K562 (cell line): Measurements from ENCODE around the gene KLK1. TPM values are rescaled to one million over a fixed set of nuclear protein-coding genes. Genes with fewer than 3 reads are reported as not detected.

Source experiments
- EHMT2 ChIP-seq: fragments of 450-650 bp; IDR thresholded peaks from 2 replicates; pipeline ENCODE4 v1.6.1; 2018; ENCODE audit warnings: antibody characterized with exemption
- GTF2E2 ChIP-seq: fragments of 200-800 bp; sonication (Bioruptor generic); IDR thresholded peaks from 2 replicates; pipeline ENCODE4 v1.6.1; 2016; ENCODE audit warnings: missing genetic modification characterization, missing compliant biosample characterization
- MEIS2 ChIP-seq: fragments of 450-650 bp; IDR thresholded peaks from 2 replicates; pipeline ENCODE4 v1.6.1; 2014; ENCODE audit warnings: mild to moderate bottlenecking; ENCODE audit not compliant: partially characterized antibody
- PML ChIP-seq: IDR thresholded peaks from 2 replicates; pipeline ENCODE4 v1.6.1; 2012; ENCODE audit warnings: low read length, inconsistent platforms
- SREBF2 ChIP-seq: sonication (generic); formaldehyde crosslinking; IDR thresholded peaks from 2 replicates; pipeline ENCODE4 v1.4.0; 2020; ENCODE audit warnings: mild to moderate bottlenecking, missing genetic modification reagents
- TBL1XR1 ChIP-seq, 2 experiments: IDR thresholded peaks; 2 replicates each; pipeline ENCODE4 v1.6.1; 2012; ENCODE audit warnings: improper control_type of control experiment in 2 of 2, low read length in 2 of 2, mild to moderate bottlenecking in 1 of 2
- TGIF2 ChIP-seq: sonication (generic); formaldehyde crosslinking; IDR thresholded peaks from 2 replicates; pipeline ENCODE4 v1.8.1; 2022; ENCODE audit warnings: mild to moderate bottlenecking, missing genetic modification reagents, moderate library complexity
- ZBTB8A ChIP-seq: fragments of 450-650 bp; IDR thresholded peaks from 2 replicates; pipeline ENCODE4 v1.6.1; 2018; ENCODE audit warnings: mild to moderate bottlenecking, moderate library complexity; ENCODE audit not compliant: partially characterized antibody
- ZNF408 ChIP-seq: fragments of 250-450 bp; sonication (Bioruptor Pico); IDR thresholded peaks from 2 replicates; pipeline ENCODE4 v1.4.0; 2020; ENCODE audit warnings: low read depth, mild to moderate bottlenecking, moderate library complexity
- polyA plus RNA-seq, 8 experiments: library from polyadenylated mRNA; depleted of rRNA in 4 of 8; stranded (reverse) in 5 of 8; unstranded in 3 of 8; fragments of >200 nt; fragmentation: Nextera tagmentation in 2 of 8; fragmentation: Illumina TruSeq in 1 of 8; extraction: Ambion mirVana in 2 of 8; extraction: Trizol in 1 of 8; gene quantifications; 2 replicates each; pipeline versions ENCODE4 v1.2.1 to v1.2.3, GENCODE V29; 2011 to 2014; ENCODE audit warnings: inconsistent platforms in 1 of 8, missing spikeins in 1 of 8
- total RNA-seq, 7 experiments: library from RNA; depleted of rRNA in 6 of 7; stranded (reverse); fragments of >200 nt in 6 of 7; fragmentation: Illumina TruSeq in 2 of 7; extraction: Trizol in 2 of 7; gene quantifications; 2 replicates each; pipeline versions ENCODE4 v1.2.1 to v1.2.3, GENCODE V29; 2011 to 2021; ENCODE audit warnings: low replicate concordance in 1 of 7
- TF ChIP-seq, protein P1 (sequence below), 2 experiments: fragments of 450-650 bp in 1 of 2; sonication (generic) in 1 of 2; formaldehyde crosslinking; conservative IDR thresholded peaks; 2 replicates each; pipeline versions ENCODE4 v1.4.0 to v1.8.1; 2020 to 2022; ENCODE audit warnings: mild to moderate bottlenecking in 1 of 2, missing genetic modification reagents in 1 of 2
- TF ChIP-seq, protein P2 (sequence below): fragments of 450-650 bp; conservative IDR thresholded peaks from 2 replicates; pipeline ENCODE4 v1.6.1; 2016; ENCODE audit warnings: missing genetic modification characterization, low read depth, mild to moderate bottlenecking, control low read depth, missing compliant biosample characterization
- TF ChIP-seq, protein P3 (sequence below), 2 experiments: fragments of 250-450 bp in 1 of 2; fragments of 450-650 bp in 1 of 2; sonication (Bioruptor Pico) in 1 of 2; IDR thresholded peaks; 2 replicates each; pipeline versions ENCODE4 v1.6.1 to v1.8.0; 2016 to 2021; ENCODE audit warnings: mild to moderate bottlenecking in 2 of 2, moderate library complexity in 2 of 2, missing compliant biosample characterization in 1 of 2, missing genetic modification characterization in 1 of 2
- TF ChIP-seq, protein P4 (sequence below): fragments of 250-450 bp; sonication (Bioruptor Pico); IDR thresholded peaks from 2 replicates; pipeline ENCODE4 v1.5.1; 2021; ENCODE audit warnings: mild to moderate bottlenecking

KLK1 gene
- total and polyA plus RNA-seq, 9 of the 15 experiments (the other 6 are each of a cell fraction or from before 2014, with no cell fraction given): 0.87 to 15.4 (median 9.1) TPM

DNA sequence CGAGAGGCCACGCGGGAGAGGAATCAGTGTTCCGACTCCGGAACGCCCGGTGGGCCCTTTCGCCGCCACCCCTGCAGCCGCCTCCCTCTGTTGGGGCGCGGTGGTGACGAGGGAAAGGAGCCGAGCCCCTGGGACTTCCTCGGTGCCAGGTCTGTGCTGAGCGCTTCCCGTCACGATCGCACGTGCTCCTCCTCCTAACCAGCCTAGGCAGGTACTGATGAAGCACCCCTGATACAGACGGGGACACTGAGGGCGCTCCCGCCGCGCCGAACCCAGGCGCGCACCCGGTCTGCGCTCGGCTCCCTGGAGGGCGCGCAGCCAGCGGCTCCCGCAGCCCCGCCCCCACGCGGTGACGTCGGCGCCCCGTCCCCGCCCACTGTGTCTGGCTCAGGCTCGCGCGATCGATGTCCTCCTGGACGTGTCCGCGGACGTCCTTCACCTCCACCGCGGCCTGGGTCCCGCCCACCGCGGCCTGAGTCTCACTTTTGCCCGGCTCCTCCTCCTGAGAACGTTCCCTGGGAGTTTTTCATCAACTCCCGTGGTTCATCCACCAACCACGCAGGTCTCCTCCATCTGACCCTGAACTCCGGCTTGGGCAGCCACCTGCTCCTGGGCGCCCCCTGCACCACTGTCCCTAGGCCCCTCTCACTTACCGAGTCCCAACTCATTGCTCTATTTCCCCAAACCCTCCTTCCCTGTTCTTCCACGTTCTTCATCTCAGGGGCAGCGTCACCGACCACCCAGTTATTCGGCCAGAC, 12.4 kb upstream of the KLK1 start (continued):
- TF ChIP-seq, protein P1, sequence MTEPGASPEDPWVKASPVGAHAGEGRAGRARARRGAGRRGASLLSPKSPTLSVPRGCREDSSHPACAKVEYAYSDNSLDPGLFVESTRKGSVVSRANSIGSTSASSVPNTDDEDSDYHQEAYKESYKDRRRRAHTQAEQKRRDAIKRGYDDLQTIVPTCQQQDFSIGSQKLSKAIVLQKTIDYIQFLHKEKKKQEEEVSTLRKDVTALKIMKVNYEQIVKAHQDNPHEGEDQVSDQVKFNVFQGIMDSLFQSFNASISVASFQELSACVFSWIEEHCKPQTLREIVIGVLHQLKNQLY (CRISPR knock-in tag; conservative IDR thresholded peaks at IDR 0.05): no peak
- no peak for TF ChIP-seq EHMT2
- no peak for TF ChIP-seq MEIS2
- no peak; a peak in 1 of 4 replicates for TF ChIP-seq TBL1XR1 (IDR thresholded peaks at IDR 0.05; ENCODE audit: low read length in 2 of 2)
- TF ChIP-seq, protein P2, sequence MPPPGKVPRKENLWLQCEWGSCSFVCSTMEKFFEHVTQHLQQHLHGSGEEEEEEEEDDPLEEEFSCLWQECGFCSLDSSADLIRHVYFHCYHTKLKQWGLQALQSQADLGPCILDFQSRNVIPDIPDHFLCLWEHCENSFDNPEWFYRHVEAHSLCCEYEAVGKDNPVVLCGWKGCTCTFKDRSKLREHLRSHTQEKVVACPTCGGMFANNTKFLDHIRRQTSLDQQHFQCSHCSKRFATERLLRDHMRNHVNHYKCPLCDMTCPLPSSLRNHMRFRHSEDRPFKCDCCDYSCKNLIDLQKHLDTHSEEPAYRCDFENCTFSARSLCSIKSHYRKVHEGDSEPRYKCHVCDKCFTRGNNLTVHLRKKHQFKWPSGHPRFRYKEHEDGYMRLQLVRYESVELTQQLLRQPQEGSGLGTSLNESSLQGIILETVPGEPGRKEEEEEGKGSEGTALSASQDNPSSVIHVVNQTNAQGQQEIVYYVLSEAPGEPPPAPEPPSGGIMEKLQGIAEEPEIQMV (tag): no peak
- no peak for TF ChIP-seq GTF2E2
- TF ChIP-seq TGIF2 (CRISPR knock-in tag): no peak
- no peak for TF ChIP-seq ZBTB8A
- TF ChIP-seq, protein P3, sequence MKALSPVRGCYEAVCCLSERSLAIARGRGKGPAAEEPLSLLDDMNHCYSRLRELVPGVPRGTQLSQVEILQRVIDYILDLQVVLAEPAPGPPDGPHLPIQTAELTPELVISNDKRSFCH (CRISPR knock-in tag; IDR thresholded peaks at IDR 0.05): no peak
- TF ChIP-seq, protein P3 (tag; IDR thresholded peaks at IDR 0.05): peak; percentile 50; the same call in 1 of the 2 replicates
- TF ChIP-seq ZNF408 (CRISPR knock-in tag): no peak
- TF ChIP-seq, protein P4, sequence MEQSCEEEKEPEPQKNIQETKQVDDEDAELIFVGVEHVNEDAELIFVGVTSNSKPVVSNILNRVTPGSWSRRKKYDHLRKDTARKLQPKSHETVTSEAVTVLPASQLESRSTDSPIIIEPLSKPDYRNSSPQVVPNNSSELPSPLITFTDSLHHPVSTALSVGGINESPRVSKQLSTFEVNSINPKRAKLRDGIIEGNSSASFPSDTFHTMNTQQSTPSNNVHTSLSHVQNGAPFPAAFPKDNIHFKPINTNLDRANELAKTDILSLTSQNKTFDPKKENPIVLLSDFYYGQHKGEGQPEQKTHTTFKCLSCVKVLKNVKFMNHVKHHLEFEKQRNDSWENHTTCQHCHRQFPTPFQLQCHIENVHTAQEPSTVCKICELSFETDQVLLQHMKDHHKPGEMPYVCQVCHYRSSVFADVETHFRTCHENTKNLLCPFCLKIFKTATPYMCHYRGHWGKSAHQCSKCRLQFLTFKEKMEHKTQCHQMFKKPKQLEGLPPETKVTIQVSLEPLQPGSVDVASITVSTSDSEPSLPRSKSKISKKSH (CRISPR knock-in tag): no peak
- peak; percentile 41; the same call in 1 of the 2 replicates for TF ChIP-seq PML
- TF ChIP-seq SREBF2 (CRISPR knock-in tag): no peak
